Gastrocnemius medialis (tissue), 4 donors: ENCODE data around the gene CFAP45. TPM values are rescaled to one million over a fixed set of nuclear protein-coding genes. Genes with fewer than 3 reads are reported as not detected.

Experiments used
- ATAC-seq, 2 donors: fragments of 150-250 bp; one replicate each; pipeline ENCODE4 v1.9.1; 2016
- DNase-seq, 2 donors: peaks; one replicate each; pipeline ENCODE4 v3.0.0-alpha.2; 2019
- H3K27ac ChIP-seq, 4 donors: fragments of 200-600 bp; sonication (generic); 1 replicate in 1 of 4; 2 replicates in 3 of 4; pipeline ENCODE4 v1.5.1; 2016 to 2018; ENCODE audit warnings: mild to moderate bottlenecking in 2 of 4, moderate library complexity in 1 of 4
- H3K27me3 ChIP-seq, 3 donors: fragments of 200-600 bp; sonication (generic) in 2 of 3; 1 replicate in 1 of 3; 2 replicates in 2 of 3; pipeline versions ENCODE4 v1.5.1 to v1.6.0; 2016 to 2019; ENCODE audit warnings: mild to moderate bottlenecking in 1 of 3, moderate library complexity in 1 of 3
- H3K36me3 ChIP-seq, 2 donors: fragments of 200-600 bp; sonication (generic) in 1 of 2; one replicate each; pipeline ENCODE4 v1.5.1; 2017 to 2018
- H3K4me1 ChIP-seq, 2 donors: fragments of 200-600 bp; sonication (generic) in 1 of 2; one replicate each; pipeline ENCODE4 v1.5.1; 2016 to 2017; ENCODE audit warnings: mild to moderate bottlenecking in 2 of 2
- H3K4me3 ChIP-seq, 4 donors: fragments of 200-600 bp; sonication (generic) in 3 of 4; 1 replicate in 1 of 4; 2 replicates in 3 of 4; pipeline ENCODE4 v1.5.1; 2016 to 2019; ENCODE audit warnings: mild to moderate bottlenecking in 2 of 4
- H3K9me3 ChIP-seq, 3 donors: fragments of 200-600 bp; sonication (generic) in 2 of 3; 1 replicate in 1 of 3; 2 replicates in 2 of 3; pipeline ENCODE4 v1.5.1; 2016 to 2019
- CTCF ChIP-seq, 5 experiments: fragments of 450-650 bp in 3 of 5; fragments of 200-600 bp in 2 of 5; sonication (generic) in 2 of 5; IDR thresholded peaks in 4 of 5; conservative IDR thresholded peaks in 1 of 5; 1 replicate in 4 of 5; 2 replicates in 1 of 5; pipeline ENCODE4 v1.5.1; 2016 to 2019; ENCODE audit warnings: antibody characterized with exemption in 5 of 5, mild to moderate bottlenecking in 3 of 5, moderate library complexity in 3 of 5
- POLR2A ChIP-seq, 2 donors: fragments of 450-650 bp; IDR thresholded peaks; one replicate each; pipeline ENCODE4 v1.6.1; 2017; ENCODE audit warnings: antibody characterized with exemption in 2 of 2, mild to moderate bottlenecking in 2 of 2, moderate library complexity in 2 of 2
- in situ Hi-C, 4 donors: fragments of 200-750 bp; cut with MboI; loops; one replicate each; pipeline versions ENCODE4 v1.15.0 to v1.8.0; 2017; ENCODE audit warnings: low sequenced_read_pairs in 4 of 4
- intact Hi-C: fragments of 100-400 bp; cut with DNase I; formaldehyde crosslinking; loops from one replicate; pipeline ENCODE4 v1.15.1; 2023; ENCODE audit warnings: low total_unique reads
- total RNA-seq, 4 donors: library from RNA; depleted of rRNA; stranded (reverse); fragments of >200 nt; gene quantifications; one replicate each; pipeline versions ENCODE4 v1.1.0 to v1.2.3, GENCODE V29; 2016

The CFAP45 gene
- total RNA-seq, 4 donors from 2014 or later, result not detected

GRCh38 chr1:159870704-159871103, 29.3 kb downstream of the CFAP45 start:
- in situ Hi-C loops, result no loop called here
- Histone ChIP-seq H3K36me3 (no peaks in the 10 kb centered on the region), H3K4me3 (no peak overlapping the region), H3K27ac (no peak overlapping the region), H3K27me3 (peaks cover 0 to 11% (median 0%) of the 10 kb centered on the region in 3 donors), H3K4me1 (peaks cover 0 to 7% of the 10 kb centered on the region in 2 donors), H3K9me3 (no peaks in the 10 kb centered on the region)
- intact Hi-C loops, result no loop called here
- TF ChIP-seq POLR2A (IDR thresholded peaks at IDR 0.05) (no peak), CTCF (IDR thresholded peaks at IDR 0.05 in 4 of 5, conservative IDR thresholded peaks at IDR 0.05 in 1 of 5) (no peak)
- ATAC-seq, result no peak
- no peak for DNase-seq

- ATAC-seq, result no peak
- TF ChIP-seq CTCF (IDR thresholded peaks at IDR 0.05 in 4 of 5, conservative IDR thresholded peaks at IDR 0.05 in 1 of 5) (no peak), POLR2A (IDR thresholded peaks at IDR 0.05) (no peak)
- no peak for DNase-seq
- in situ Hi-C loops, result no loop called here
- H3K27ac ChIP-seq, result no peak overlapping the region
- no peaks in the 10 kb centered on the region for H3K36me3 ChIP-seq
- no peaks in the 10 kb centered on the region for H3K9me3 ChIP-seq
- H3K27me3 ChIP-seq, result peaks cover 0 to 11% (median 0%) of the 10 kb centered on the region in 3 donors
- no peak overlapping the region for H3K4me3 ChIP-seq
- H3K4me1 ChIP-seq, result peaks cover 0 to 7% of the 10 kb centered on the region in 2 donors
- intact Hi-C loops, result no loop called here
Measured at GRCh38 chr1:159869607-159870006, 30.4 kb downstream of the CFAP45 start.

GRCh38 chr1:159869173-159869572, 30.8 kb downstream of the CFAP45 start:
- TF ChIP-seq POLR2A (IDR thresholded peaks at IDR 0.05) (no peak), CTCF (IDR thresholded peaks at IDR 0.05 in 4 of 5, conservative IDR thresholded peaks at IDR 0.05 in 1 of 5) (no peak)
- in situ Hi-C loops (no loop called here), intact Hi-C loops (no loop called here)
- no peak overlapping the region for H3K27ac ChIP-seq
- DNase-seq (no peak), ATAC-seq (no peak)
- no peak overlapping the region for H3K4me3 ChIP-seq
- H3K9me3 ChIP-seq, result no peaks in the 10 kb centered on the region
- no peaks in the 10 kb centered on the region for H3K36me3 ChIP-seq
- H3K27me3 ChIP-seq, result peaks cover 0 to 11% (median 0%) of the 10 kb centered on the region in 3 donors
- H3K4me1 ChIP-seq, result peaks cover 0 to 7% of the 10 kb centered on the region in 2 donors

- in situ Hi-C loops, result no loop called here
- DNase-seq, result no peak
- peaks cover 0 to 11% (median 0%) of the 10 kb centered on the region in 3 donors for H3K27me3 ChIP-seq
- H3K9me3 ChIP-seq, result no peaks in the 10 kb centered on the region
- ATAC-seq, result no peak
- intact Hi-C loops, result no loop called here
- no peaks in the 10 kb centered on the region for H3K36me3 ChIP-seq
- no peak for TF ChIP-seq CTCF (IDR thresholded peaks at IDR 0.05 in 4 of 5, conservative IDR thresholded peaks at IDR 0.05 in 1 of 5)
- no peak for TF ChIP-seq POLR2A (IDR thresholded peaks at IDR 0.05)
- H3K4me1 ChIP-seq, result peaks cover 0 to 7% of the 10 kb centered on the region in 2 donors
- no peak overlapping the region for H3K27ac ChIP-seq
- no peak overlapping the region for H3K4me3 ChIP-seq
Measured at GRCh38 chr1:159868766-159869165, 31.2 kb downstream of the CFAP45 start.

- Histone ChIP-seq H3K4me1 (peaks cover 0 to 7% of the 10 kb centered on the region in 2 donors), H3K27me3 (peaks cover 0 to 11% (median 0%) of the 10 kb centered on the region in 3 donors), H3K4me3 (no peak overlapping the region), H3K27ac (no peak overlapping the region), H3K9me3 (no peaks in the 10 kb centered on the region), H3K36me3 (no peaks in the 10 kb centered on the region)
- in situ Hi-C loops, result no loop called here
- ATAC-seq, result peak in 1 of 2 donors; percentile 26
- intact Hi-C loops, result no loop called here
- DNase-seq, result no peak
- TF ChIP-seq CTCF (IDR thresholded peaks at IDR 0.05 in 4 of 5, conservative IDR thresholded peaks at IDR 0.05 in 1 of 5) (no peak), POLR2A (IDR thresholded peaks at IDR 0.05) (no peak)
Measured at GRCh38 chr1:159867664-159868026, 32.3 kb downstream of the CFAP45 start.
